GM21390 (cell line): ENCODE data around the gene ALDH3B1.

Experiments used
- ATAC-seq: cut with Tn5 transposase; IDR thresholded peaks from one replicate; pipeline ENCODE4 v1.9.1; 2021; ENCODE audit not compliant: unreplicated experiment

The ALDH3B1 gene

GRCh38 chr11:67997475-67997921 is 12.6 kb upstream of the ALDH3B1 start:
- ATAC-seq, result no peak

GRCh38 chr11:67998150-67999045 is 11.7 kb upstream of the ALDH3B1 start:
- ATAC-seq, result no peak

GRCh38 chr11:67999201-67999629 is 10.9 kb upstream of the ALDH3B1 start:
- ATAC-seq, result no peak

GRCh38 chr11:67999704-68000103 is 10.4 kb upstream of the ALDH3B1 start:
- no peak for ATAC-seq

GRCh38 chr11:68002575-68002937 is 7.6 kb upstream of the ALDH3B1 start:
- ATAC-seq, result no peak

GRCh38 chr11:68002938-68003845 is 6.9 kb upstream of the ALDH3B1 start:
- ATAC-seq, result peak; percentile 38

- peak; percentile 66 for ATAC-seq
Measured at GRCh38 chr11:68003846-68004550, 6.1 kb upstream of the ALDH3B1 start, which contains the start of gene UNC93B1. TSS of gene UNC93B1 (minus strand) at chr11:68004097. CDS start at chr11:68004043, 54 bp downstream.

GRCh38 chr11:68004551-68005335 is 5.4 kb upstream of the ALDH3B1 start:
- no peak for ATAC-seq

- no peak for ATAC-seq
Measured at GRCh38 chr11:68006606-68007166, 3.4 kb upstream of the ALDH3B1 start.

GRCh38 chr11:68007498-68008380 is 2.4 kb upstream of the ALDH3B1 start:
- ATAC-seq, result no peak

GRCh38 chr11:68008381-68009337 is 1.5 kb upstream of the ALDH3B1 start:
- no peak for ATAC-seq

GRCh38 chr11:68009391-68010089 is 587 bp upstream of the ALDH3B1 start:
- no peak for ATAC-seq

- no peak for ATAC-seq
Measured at GRCh38 chr11:68011051-68011943, 1.2 kb downstream of the ALDH3B1 start.

- ATAC-seq, result no peak
Measured at GRCh38 chr11:68012044-68012842, 2.1 kb downstream of the ALDH3B1 start.
